Stimulated activated CD8-positive, alpha-beta memory T cell treated with anti-CD3 and anti-CD28 coated beads, Interleukin-4, amount 100 ng/mL, for 1 hour (primary cell): Measurements from ENCODE around the gene AFF1.
"Not testable (repeated sequence)": the region's sequence is repeated elsewhere in the genome, so short reads cannot be mapped to it uniquely, and the experiment has no call there.

Source experiments
- DNase-seq, 2 donors: peaks; one replicate each; pipeline ENCODE4 v3.0.0-alpha.2; 2020; ENCODE audit warnings: low read depth in 2 of 2, low spot score in 1 of 2

Gene AFF1

GRCh38 chr4:87010192-87010591, 75.4 kb downstream of the AFF1 start:
- no peak for DNase-seq

GRCh38 chr4:87011340-87012034, 76.7 kb downstream of the AFF1 start:
- no peak for DNase-seq

- DNase-seq = no peak
Measured at GRCh38 chr4:87012265-87012953, 77.6 kb downstream of the AFF1 start.

- DNase-seq = not testable (repeated sequence)
Measured at GRCh38 chr4:87012954-87013308, 78.1 kb downstream of the AFF1 start.

- no peak for DNase-seq
Measured at GRCh38 chr4:87014284-87014782, 79.5 kb downstream of the AFF1 start.

- DNase-seq = no peak
Measured at GRCh38 chr4:87015416-87015815, 80.6 kb downstream of the AFF1 start.

- no peak for DNase-seq
Measured at GRCh38 chr4:87017580-87018342, 83.0 kb downstream of the AFF1 start.

- no peak for DNase-seq
Measured at GRCh38 chr4:87018753-87019152, 83.9 kb downstream of the AFF1 start.

- no peak for DNase-seq
Measured at GRCh38 chr4:87019246-87019791, 84.5 kb downstream of the AFF1 start.

- DNase-seq = no peak
Measured at GRCh38 chr4:87019898-87020297, 85.1 kb downstream of the AFF1 start.

- no peak for DNase-seq
Measured at GRCh38 chr4:87024201-87024600, 89.4 kb downstream of the AFF1 start.

GRCh38 chr4:87025023-87025613, 90.3 kb downstream of the AFF1 start:
- no peak for DNase-seq

- no peak for DNase-seq
Measured at GRCh38 chr4:87025614-87026041, 90.8 kb downstream of the AFF1 start.

GRCh38 chr4:87026800-87027495, 92.1 kb downstream of the AFF1 start:
- DNase-seq = no peak

- DNase-seq = no peak
Measured at GRCh38 chr4:87029356-87029755, 94.5 kb downstream of the AFF1 start.

GRCh38 chr4:87030124-87030523, 95.3 kb downstream of the AFF1 start:
- no peak for DNase-seq

- DNase-seq = no peak
Measured at GRCh38 chr4:87030755-87031441, 96.1 kb downstream of the AFF1 start.

GRCh38 chr4:87031920-87032319, 97.1 kb downstream of the AFF1 start:
- no peak for DNase-seq

GRCh38 chr4:87032884-87033533, 98.2 kb downstream of the AFF1 start:
- no peak for DNase-seq

- no peak for DNase-seq
Measured at GRCh38 chr4:87033902-87034301, 99.1 kb downstream of the AFF1 start.
